Measurements from ENCODE around the gene EPHA3.

- TF ChIP-seq, protein P1, sequence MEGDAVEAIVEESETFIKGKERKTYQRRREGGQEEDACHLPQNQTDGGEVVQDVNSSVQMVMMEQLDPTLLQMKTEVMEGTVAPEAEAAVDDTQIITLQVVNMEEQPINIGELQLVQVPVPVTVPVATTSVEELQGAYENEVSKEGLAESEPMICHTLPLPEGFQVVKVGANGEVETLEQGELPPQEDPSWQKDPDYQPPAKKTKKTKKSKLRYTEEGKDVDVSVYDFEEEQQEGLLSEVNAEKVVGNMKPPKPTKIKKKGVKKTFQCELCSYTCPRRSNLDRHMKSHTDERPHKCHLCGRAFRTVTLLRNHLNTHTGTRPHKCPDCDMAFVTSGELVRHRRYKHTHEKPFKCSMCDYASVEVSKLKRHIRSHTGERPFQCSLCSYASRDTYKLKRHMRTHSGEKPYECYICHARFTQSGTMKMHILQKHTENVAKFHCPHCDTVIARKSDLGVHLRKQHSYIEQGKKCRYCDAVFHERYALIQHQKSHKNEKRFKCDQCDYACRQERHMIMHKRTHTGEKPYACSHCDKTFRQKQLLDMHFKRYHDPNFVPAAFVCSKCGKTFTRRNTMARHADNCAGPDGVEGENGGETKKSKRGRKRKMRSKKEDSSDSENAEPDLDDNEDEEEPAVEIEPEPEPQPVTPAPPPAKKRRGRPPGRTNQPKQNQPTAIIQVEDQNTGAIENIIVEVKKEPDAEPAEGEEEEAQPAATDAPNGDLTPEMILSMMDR (conservative IDR thresholded peaks at IDR 0.05 in 1 of 2, IDR thresholded peaks at IDR 0.05 in 1 of 2; ENCODE audit: low read depth in 1 of 2, low read length in 2 of 2) = no peak
- TF ChIP-seq EZH2 (IDR thresholded peaks at IDR 0.05; ENCODE audit: low read length, missing control alignments) = no peak
Observed at GRCh38 chr3:89364314-89364713, 256.9 kb downstream of the EPHA3 start.

Data from fibroblast of lung (primary cell).